GM12878 (cell line): ENCODE measurements around the gene ALCAM. TPM values are rescaled to one million over a fixed set of nuclear protein-coding genes. Genes with fewer than 3 reads are reported as not detected.

ENCODE experiments used
- ATAC-seq: fragments of 200-7000 bp; cut with Tn5 transposase; 3 replicates; pipeline ENCODE4 v1.9.1; 2020; ENCODE audit warnings: mild to moderate bottlenecking, moderate library complexity
- BruUV-seq: library from RNA; stranded (reverse); fragments of 400-500 nt; replicated peaks from 2 replicates; lab custom pipeline; 2021; lab: Mats Ljungman, UMichigan
- CTCF ChIA-PET: fragments of 300-600 bp; sonication (Branson Sonifier 250); formaldehyde crosslinking; extraction: SDS; loops from one replicate; lab custom pipeline; 2021; ENCODE audit warnings: inconsistent platforms; lab: Yijun Ruan, JAX
- POLR2A ChIA-PET: fragments of 350-600 bp; formaldehyde crosslinking; extraction: SDS; loops from one replicate; lab custom pipeline; 2021; ENCODE audit warnings: inconsistent platforms; lab: Charles Lee
- RAD21 ChIA-PET: fragments of 300-600 bp; sonication (Branson Sonifier 250); formaldehyde crosslinking; loops from one replicate; lab custom pipeline; 2023; ENCODE audit warnings: antibody characterized with exemption; ENCODE audit not compliant: unreplicated experiment; lab: Charles Lee
- SMC1A ChIA-PET: fragments of 300-600 bp; sonication (Branson Sonifier 250); formaldehyde crosslinking; loops from one replicate; lab custom pipeline; 2023; ENCODE audit not compliant: unreplicated experiment, uncharacterized antibody; lab: Charles Lee
- DNase-seq: peaks from one replicate; pipeline ENCODE4 v3.0.0-alpha.2; 2011; ENCODE audit warnings: low read depth, low spot score
- FAIRE-seq: peaks from 3 replicates; lab custom pipeline; 2011; peaks lifted over from hg19 to GRCh38; lab: Jason Lieb, UNC
- H2AFZ ChIP-seq: 2 replicates; pipeline ENCODE4 v1.6.0; 2011; ENCODE audit warnings: low read depth, low read length, control low read depth; ENCODE audit not compliant: control insufficient read depth
- H3K27ac ChIP-seq: 2 replicates; pipeline ENCODE4 v1.5.1; 2011; ENCODE audit warnings: control low read depth; ENCODE audit not compliant: control insufficient read depth, insufficient read depth
- H3K27me3 ChIP-seq, 2 experiments: replicated peaks in 1 of 2; 2 replicates each; pipeline versions ENCODE4 v1.6.0 to v1.6.1; 2011; ENCODE audit warnings: low read length in 1 of 2; ENCODE audit not compliant: control insufficient read depth in 2 of 2, insufficient read depth in 2 of 2
- H3K36me3 ChIP-seq, 2 experiments: 2 replicates each; pipeline ENCODE4 v1.5.1; 2011; ENCODE audit warnings: low read length in 1 of 2; ENCODE audit not compliant: control insufficient read depth in 2 of 2, insufficient read depth in 2 of 2
- H3K4me1 ChIP-seq: 2 replicates; pipeline ENCODE4 v1.6.1; 2011; ENCODE audit warnings: mild to moderate bottlenecking, low read length, moderate library complexity, mixed read lengths; ENCODE audit not compliant: control insufficient read depth, insufficient read depth
- H3K4me2 ChIP-seq: 2 replicates; pipeline ENCODE4 v1.6.0; 2011; ENCODE audit warnings: control low read depth; ENCODE audit not compliant: control insufficient read depth, insufficient read depth
- H3K4me3 ChIP-seq: fragments of 200-600 bp; sonication (generic); 2 replicates; pipeline ENCODE4 v1.5.1; 2016
- H3K79me2 ChIP-seq: 2 replicates; pipeline ENCODE4 v1.6.0; 2011; ENCODE audit warnings: low read length; ENCODE audit not compliant: control insufficient read depth, insufficient read depth
- H3K9ac ChIP-seq: 2 replicates; pipeline ENCODE4 v1.8.0; 2011; ENCODE audit warnings: low read length, control low read depth, mixed read lengths; ENCODE audit not compliant: control insufficient read depth, insufficient read depth
- H3K9me3 ChIP-seq: replicated peaks from 3 replicates; pipeline ENCODE4 v1.5.1; 2011; ENCODE audit warnings: mild to moderate bottlenecking, low read length; ENCODE audit not compliant: control insufficient read depth, insufficient read depth
- H4K20me1 ChIP-seq: 2 replicates; pipeline ENCODE4 v1.6.0; 2011; ENCODE audit not compliant: control insufficient read depth, insufficient read depth
- ATF7 ChIP-seq: fragments of 450-650 bp; IDR thresholded peaks from 2 replicates; pipeline ENCODE4 v1.6.1; 2016; ENCODE audit warnings: low read depth, mild to moderate bottlenecking
- BCL11A ChIP-seq: IDR thresholded peaks from 2 replicates; pipeline ENCODE4 v1.6.1; 2011; ENCODE audit warnings: low read depth, low read length
- DPF2 ChIP-seq: fragments of 450-650 bp; IDR thresholded peaks from 2 replicates; pipeline ENCODE4 v1.6.1; 2017; ENCODE audit warnings: mild to moderate bottlenecking
- EP300 ChIP-seq, 2 experiments: fragments of 150-350 bp in 1 of 2; IDR thresholded peaks; 2 replicates each; pipeline ENCODE4 v1.6.1; 2011 to 2012; ENCODE audit warnings: low read depth in 2 of 2, low read length in 2 of 2, borderline replicate concordance in 1 of 2, improper control_type of control experiment in 1 of 2, inconsistent platforms in 1 of 2; ENCODE audit not compliant: control insufficient read depth in 1 of 2
- IKZF1 ChIP-seq: fragments of 450-650 bp; conservative IDR thresholded peaks from 2 replicates; pipeline ENCODE4 v1.6.1; 2017; ENCODE audit warnings: antibody characterized with exemption, mild to moderate bottlenecking
- IKZF2 ChIP-seq, 2 experiments: fragments of 450-650 bp; IDR thresholded peaks; 2 replicates each; pipeline ENCODE4 v1.6.1; 2017; ENCODE audit warnings: mild to moderate bottlenecking in 2 of 2, moderate library complexity in 2 of 2
- MLLT1 ChIP-seq: fragments of 450-650 bp; IDR thresholded peaks from 2 replicates; pipeline ENCODE4 v1.6.1; 2016; ENCODE audit warnings: mild to moderate bottlenecking
- MTA2 ChIP-seq: fragments of 450-650 bp; IDR thresholded peaks from 2 replicates; pipeline ENCODE4 v1.6.1; 2016; ENCODE audit warnings: low read depth, mild to moderate bottlenecking, moderate library complexity
- NR2F1 ChIP-seq: fragments of 450-650 bp; conservative IDR thresholded peaks from 2 replicates; pipeline ENCODE4 v1.6.1; 2017; ENCODE audit warnings: mild to moderate bottlenecking
- NRF1 ChIP-seq: conservative IDR thresholded peaks from 2 replicates; pipeline ENCODE4 v1.6.1; 2011; ENCODE audit warnings: mild to moderate bottlenecking, low read depth, low read length, improper control_type of control experiment
- RUNX3 ChIP-seq: IDR thresholded peaks from 2 replicates; pipeline ENCODE4 v1.6.1; 2012; ENCODE audit warnings: low read length, inconsistent platforms
- ZBTB33 ChIP-seq: fragments of 450-650 bp; IDR thresholded peaks from 2 replicates; pipeline ENCODE4 v1.6.1; 2017; ENCODE audit warnings: mild to moderate bottlenecking
- ZNF217 ChIP-seq: fragments of 450-650 bp; IDR thresholded peaks from 2 replicates; pipeline ENCODE4 v1.6.1; 2017; ENCODE audit warnings: antibody characterized with exemption, mild to moderate bottlenecking
- WGBS: methylation state at CpG from one replicate; pipeline ENCODE4 v1.1.6; 2016; ENCODE audit warnings: low lambda C conversion rate; ENCODE audit not compliant: insufficient replicate concordance, insufficient coverage; ENCODE audit errors: missing lambda C conversion rate; 5-methylcytosine and 5-hydroxymethylcytosine counted together
- in situ Hi-C: fragments of 300-500 bp; cut with MboI; formaldehyde crosslinking; loops from 9 replicates; pipeline ENCODE4 v1.14.3; 2018; ENCODE audit warnings: mixed read lengths
- intact Hi-C: fragments of 100-400 bp; cut with micrococcal nuclease; formaldehyde crosslinking; loops from one replicate; pipeline ENCODE4 v1.14.2; 2022; ENCODE audit not compliant: unreplicated experiment
- polyA plus RNA-seq, 11 experiments: library from polyadenylated mRNA; depleted of rRNA in 4 of 11; unstranded in 6 of 11; stranded (reverse) in 5 of 11; fragments of >200 nt; fragmentation: Nextera tagmentation in 4 of 11; fragmentation: Illumina TruSeq in 1 of 11; extraction: Ambion mirVana in 4 of 11; extraction: Trizol in 1 of 11; gene quantifications; 1 replicate in 1 of 11; 2 replicates in 10 of 11; pipeline versions ENCODE4 v1.2.1 to v1.2.3, GENCODE V29; 2011 to 2016; ENCODE audit warnings: inconsistent platforms in 2 of 11, missing spikeins in 2 of 11, low read depth in 1 of 11
- total RNA-seq, 4 experiments: library from RNA; depleted of rRNA in 3 of 4; stranded (reverse); fragments of >200 nt in 3 of 4; fragmentation: Illumina TruSeq in 1 of 4; extraction: Trizol in 1 of 4; gene quantifications; 2 replicates each; pipeline versions ENCODE4 v1.2.1 to v1.2.3, GENCODE V29; 2013 to 2021
- TF ChIP-seq, protein P1 (sequence below), 3 experiments: IDR thresholded peaks in 2 of 3; conservative IDR thresholded peaks in 1 of 3; 2 replicates each; pipeline ENCODE4 v1.5.1; 2011; ENCODE audit warnings: low read depth in 3 of 3, low read length in 3 of 3, mild to moderate bottlenecking in 3 of 3, control low read depth in 2 of 3, moderate library complexity in 2 of 3, inconsistent platforms in 1 of 3, mixed read lengths in 1 of 3; ENCODE audit not compliant: control insufficient read depth in 2 of 3, insufficient read depth in 1 of 3; ENCODE audit errors: extremely low read depth in 1 of 3

The ALCAM gene
- total and polyA plus RNA-seq, 10 of the 15 experiments (the other 5 are each of a cell fraction or from before 2014, with no cell fraction given) = 12.2 to 54.2 (median 32.6) TPM

- RAD21 ChIA-PET = interaction anchor here (1.0 to 1.6 kb wide), 2 partner anchors 10 to 21 kb away, joined by 3 to 5 read pairs; partner anchors contain the start of gene ALCAM
- ATAC-seq = peak; percentile 46
These were observed 9.2 kb downstream of the ALCAM start for GRCh38 chr3:105375750-105376511.

More at GRCh38 chr3:105375750-105376511, 9.2 kb downstream of the ALCAM start:
- Histone ChIP-seq H3K4me1 (peaks cover 8% of the 10 kb centered on the region; the same call in 1 of the 2 replicates), H3K9ac (no peak overlapping the region), H4K20me1 (no peaks in the 10 kb centered on the region), H3K79me2 (peaks cover 76% of the 10 kb centered on the region), H2AFZ (peak overlapping the region; percentile 24; the same call in 1 of the 2 replicates), H3K4me3 (peak overlapping the region; percentile 21; the same call in 1 of the 2 replicates)
- POLR2A ChIA-PET = interaction anchor here (0.6 to 1.0 kb wide), 2 partner anchors 9 to 1476 kb away, joined by 4 to 5 read pairs; partner anchors contain the start of gene ALCAM
- intact Hi-C loops = loop anchor here (10.0 kb wide), 1 partner anchor 1239 kb away; no protein-coding TSS in a partner anchor
- 0 out of 2 replicates have a peak, but pooled peaks have one; percentile 27 for TF ChIP-seq MLLT1
- no peak for TF ChIP-seq ZNF217
- TF ChIP-seq DPF2 = no peak
- TF ChIP-seq IKZF2 (IDR thresholded peaks at IDR 0.05) = peak; percentile 30 to 54; a peak in 2 of 4 replicates
- TF ChIP-seq NRF1 = no peak
- peak; percentile 92 for TF ChIP-seq MTA2
- TF ChIP-seq ATF7 = 0 out of 2 replicates have a peak, but pooled peaks have one; percentile 36
- 0 out of 2 replicates have a peak, but pooled peaks have one; percentile 27 for TF ChIP-seq BCL11A
- TF ChIP-seq RUNX3 = peak; percentile 81
- peak; percentile 61; the same call in 1 of the 2 replicates for TF ChIP-seq ZBTB33
- TF ChIP-seq EP300 (IDR thresholded peaks at IDR 0.05; ENCODE audit: borderline replicate concordance in 1 of 2, control insufficient read depth in 1 of 2, low read depth in 2 of 2, low read length in 2 of 2) = peak in 1 of 2 experiments; percentile 25; a peak in 1 of 4 replicates
- peak; percentile 41; the same call in 1 of the 2 replicates for TF ChIP-seq IKZF1
- peak; percentile 81 for TF ChIP-seq NR2F1
- TF ChIP-seq, protein P1, sequence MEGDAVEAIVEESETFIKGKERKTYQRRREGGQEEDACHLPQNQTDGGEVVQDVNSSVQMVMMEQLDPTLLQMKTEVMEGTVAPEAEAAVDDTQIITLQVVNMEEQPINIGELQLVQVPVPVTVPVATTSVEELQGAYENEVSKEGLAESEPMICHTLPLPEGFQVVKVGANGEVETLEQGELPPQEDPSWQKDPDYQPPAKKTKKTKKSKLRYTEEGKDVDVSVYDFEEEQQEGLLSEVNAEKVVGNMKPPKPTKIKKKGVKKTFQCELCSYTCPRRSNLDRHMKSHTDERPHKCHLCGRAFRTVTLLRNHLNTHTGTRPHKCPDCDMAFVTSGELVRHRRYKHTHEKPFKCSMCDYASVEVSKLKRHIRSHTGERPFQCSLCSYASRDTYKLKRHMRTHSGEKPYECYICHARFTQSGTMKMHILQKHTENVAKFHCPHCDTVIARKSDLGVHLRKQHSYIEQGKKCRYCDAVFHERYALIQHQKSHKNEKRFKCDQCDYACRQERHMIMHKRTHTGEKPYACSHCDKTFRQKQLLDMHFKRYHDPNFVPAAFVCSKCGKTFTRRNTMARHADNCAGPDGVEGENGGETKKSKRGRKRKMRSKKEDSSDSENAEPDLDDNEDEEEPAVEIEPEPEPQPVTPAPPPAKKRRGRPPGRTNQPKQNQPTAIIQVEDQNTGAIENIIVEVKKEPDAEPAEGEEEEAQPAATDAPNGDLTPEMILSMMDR (IDR thresholded peaks at IDR 0.05 in 2 of 3, conservative IDR thresholded peaks at IDR 0.05 in 1 of 3; ENCODE audit: control insufficient read depth in 2 of 3, extremely low read depth in 1 of 3, insufficient read depth in 1 of 3, low read depth in 3 of 3, low read length in 3 of 3) = no peak
- TF ChIP-seq, all 136 proteins: peak for 10
- H3K36me3 ChIP-seq = peaks cover 0 to 3% of the 10 kb centered on the region in 2 experiments; a peak in 2 of 4 replicates
- FAIRE-seq = peak; percentile 61
- ChIA-PET CTCF (interaction anchor here (1.1 to 3.5 kb wide), 5 partner anchors 9 to 779 kb away, joined by 3 to 20 read pairs (median 4); no protein-coding TSS in a partner anchor), SMC1A (interaction anchor here (0.7 to 7.8 kb wide), 10 partner anchors 18 to 432 kb away, joined by 3 to 64 read pairs (median 4); no protein-coding TSS in a partner anchor)
- H3K9me3 ChIP-seq = peaks cover 5% of the 10 kb centered on the region; the same call in 2 of the 3 replicates
- no peaks in the 10 kb centered on the region for H3K27me3 ChIP-seq
- 88% methylated on average over 8 of the region's 8 CpGs for WGBS
- BruUV-seq = no TSS peak
- no peak overlapping the region; the same call in 1 of the 2 replicates for H3K27ac ChIP-seq
- in situ Hi-C loops = no loop called here
- peak overlapping the region; percentile 38; the same call in 1 of the 2 replicates for H3K4me2 ChIP-seq
- no peak for DNase-seq
